ENCODE data around the gene ASB13. TPM values are rescaled to one million over a fixed set of nuclear protein-coding genes. Genes with fewer than 3 reads are reported as not detected.

The ASB13 gene
- total RNA-seq, 2 experiments from 2014 or later, result 4.5 to 6.0 TPM

GRCh38 chr10:5684971-5685763 is 18.8 kb upstream of the ASB13 start:
- DNase-seq, result peak; percentile 68
- Mint-ChIP-seq H3K27ac (peak overlapping the region; percentile 96), H3K27me3 (peaks cover 4% of the 10 kb centered on the region), H3K36me3 (ENCODE audit: low read depth) (peaks cover 8% of the 10 kb centered on the region), H3K9me3 (no peaks in the 10 kb centered on the region), H3K4me1 (peaks cover 56% of the 10 kb centered on the region), H3K4me3 (peak overlapping the region; percentile 95)
- ChIA-PET CTCF (interaction anchor here (0.6 to 1.1 kb wide), 2 partner anchors 8 to 17 kb away, joined by 3 to 4 read pairs; no protein-coding TSS in a partner anchor), POLR2A (interaction anchor here (0.6 kb wide), 1 partner anchor 373 kb away, joined by 6 read pairs; no protein-coding TSS in a partner anchor)

- Mint-ChIP-seq H3K27ac (peak within 1 kb of the TSS; percentile 96), H3K9me3 (no peaks in the 10 kb centered on the region), H3K4me1 (peaks cover 54% of the 10 kb centered on the region), H3K36me3 (ENCODE audit: low read depth) (peaks cover 8% of the 10 kb centered on the region), H3K4me3 (peak within 1 kb of the TSS; percentile 95), H3K27me3 (peaks cover 9% of the 10 kb centered on the region)
- DNase-seq, result peak; percentile 97
- ChIA-PET POLR2A (no interaction called here), CTCF (interaction anchor here (0.6 to 2.2 kb wide), 4 partner anchors 9 to 61 kb away, joined by 3 to 7 read pairs (median 4); no protein-coding TSS in a partner anchor)
Measured at GRCh38 chr10:5684318-5684970, 18.0 kb upstream of the ASB13 start, which contains the start of gene TASOR2. TASOR2 (plus strand) TSS chr10:5684838; CDS start chr10:5720643, 35,805 bp downstream.

- ChIA-PET CTCF (interaction anchor here (1.2 to 2.2 kb wide), 3 partner anchors 18 to 23 kb away, joined by 4 to 7 read pairs (median 7); partner anchors contain the start of gene ASB13), POLR2A (no interaction called here)
- DNase-seq, result no peak
- Mint-ChIP-seq H3K27ac (no peak overlapping the region), H3K4me3 (no peak overlapping the region), H3K9me3 (no peaks in the 10 kb centered on the region), H3K27me3 (peaks cover 12% of the 10 kb centered on the region), H3K4me1 (peaks cover 43% of the 10 kb centered on the region), H3K36me3 (ENCODE audit: low read depth) (peaks cover 2% of the 10 kb centered on the region)
Measured at GRCh38 chr10:5683065-5683464, 16.7 kb upstream of the ASB13 start.

- Mint-ChIP-seq H3K27ac (no peak overlapping the region), H3K36me3 (ENCODE audit: low read depth) (no peaks in the 10 kb centered on the region), H3K27me3 (peaks cover 16% of the 10 kb centered on the region), H3K4me1 (peaks cover 32% of the 10 kb centered on the region), H3K4me3 (no peak overlapping the region), H3K9me3 (no peaks in the 10 kb centered on the region)
- ChIA-PET CTCF (interaction anchor here (0.8 to 2.0 kb wide), 3 partner anchors 11 to 27 kb away, joined by 3 to 7 read pairs (median 4); partner anchors contain the start of gene ASB13), POLR2A (no interaction called here)
- no peak for DNase-seq
Measured at GRCh38 chr10:5681930-5682329, 15.5 kb upstream of the ASB13 start.

- H3K36me3 Mint-ChIP-seq (ENCODE audit: low read depth), result no peaks in the 10 kb centered on the region
- no peak overlapping the region for H3K27ac Mint-ChIP-seq
- no peak overlapping the region for H3K4me3 Mint-ChIP-seq
- H3K27me3 Mint-ChIP-seq, result peaks cover 16% of the 10 kb centered on the region
- DNase-seq, result no peak
- ChIA-PET POLR2A (no interaction called here), CTCF (interaction anchor here (1.0 kb wide), 1 partner anchor 13 kb away, joined by 3 read pairs; no protein-coding TSS in a partner anchor)
- H3K9me3 Mint-ChIP-seq, result peaks cover under 1% of the 10 kb centered on the region
- peaks cover 21% of the 10 kb centered on the region for H3K4me1 Mint-ChIP-seq
Measured at GRCh38 chr10:5679606-5680005, 13.2 kb upstream of the ASB13 start.

GRCh38 chr10:5679037-5679435 is 12.6 kb upstream of the ASB13 start:
- ChIA-PET POLR2A (no interaction called here), CTCF (interaction anchor here (1.0 to 1.7 kb wide), 4 partner anchors 8 to 130 kb away, joined by 3 to 4 read pairs (median 4); no protein-coding TSS in a partner anchor)
- no peak overlapping the region for H3K27ac Mint-ChIP-seq
- H3K27me3 Mint-ChIP-seq, result peaks cover 16% of the 10 kb centered on the region
- H3K4me3 Mint-ChIP-seq, result no peak overlapping the region
- H3K36me3 Mint-ChIP-seq (ENCODE audit: low read depth), result peaks cover under 1% of the 10 kb centered on the region
- peaks cover 15% of the 10 kb centered on the region for H3K4me1 Mint-ChIP-seq
- DNase-seq, result no peak
- H3K9me3 Mint-ChIP-seq, result peaks cover 6% of the 10 kb centered on the region

GRCh38 chr10:5678397-5679036 is 12.1 kb upstream of the ASB13 start:
- H3K27me3 Mint-ChIP-seq, result peaks cover 17% of the 10 kb centered on the region
- no peak overlapping the region for H3K4me3 Mint-ChIP-seq
- H3K36me3 Mint-ChIP-seq (ENCODE audit: low read depth), result peaks cover 2% of the 10 kb centered on the region
- ChIA-PET POLR2A (no interaction called here), CTCF (interaction anchor here (0.8 to 1.7 kb wide), 6 partner anchors 9 to 131 kb away, joined by 3 to 4 read pairs (median 3); no protein-coding TSS in a partner anchor)
- DNase-seq, result no peak
- peaks cover 12% of the 10 kb centered on the region for H3K4me1 Mint-ChIP-seq
- H3K27ac Mint-ChIP-seq, result peak overlapping the region; percentile 4
- peaks cover 8% of the 10 kb centered on the region for H3K9me3 Mint-ChIP-seq

- H3K4me1 Mint-ChIP-seq, result peaks cover 12% of the 10 kb centered on the region
- H3K9me3 Mint-ChIP-seq, result peaks cover 16% of the 10 kb centered on the region
- H3K36me3 Mint-ChIP-seq (ENCODE audit: low read depth), result peaks cover 2% of the 10 kb centered on the region
- H3K4me3 Mint-ChIP-seq, result no peak overlapping the region
- ChIA-PET CTCF (interaction anchor here (1.1 to 2.0 kb wide), 3 partner anchors 24 to 203 kb away, joined by 3 to 4 read pairs (median 3); no protein-coding TSS in a partner anchor), POLR2A (no interaction called here)
- H3K27me3 Mint-ChIP-seq, result peaks cover 16% of the 10 kb centered on the region
- H3K27ac Mint-ChIP-seq, result no peak overlapping the region
- no peak for DNase-seq
Measured at GRCh38 chr10:5670662-5671375, 4.4 kb upstream of the ASB13 start.

GRCh38 chr10:5669604-5670003 is 3.2 kb upstream of the ASB13 start:
- ChIA-PET POLR2A (no interaction called here), CTCF (interaction anchor here (0.6 to 2.0 kb wide), 3 partner anchors 23 to 407 kb away, joined by 3 to 4 read pairs (median 3); no protein-coding TSS in a partner anchor)
- Mint-ChIP-seq H3K27me3 (peaks cover 18% of the 10 kb centered on the region), H3K9me3 (peaks cover 16% of the 10 kb centered on the region), H3K36me3 (ENCODE audit: low read depth) (peaks cover 2% of the 10 kb centered on the region), H3K4me3 (no peak overlapping the region), H3K4me1 (peaks cover 16% of the 10 kb centered on the region), H3K27ac (no peak overlapping the region)
- DNase-seq, result no peak

- no peaks in the 10 kb centered on the region for H3K36me3 Mint-ChIP-seq (ENCODE audit: low read depth)
- H3K4me3 Mint-ChIP-seq, result no peak overlapping the region
- peaks cover 16% of the 10 kb centered on the region for H3K27me3 Mint-ChIP-seq
- ChIA-PET CTCF (interaction anchor here (0.6 kb wide), 1 partner anchor 230 kb away, joined by 3 read pairs; no protein-coding TSS in a partner anchor), POLR2A (no interaction called here)
- H3K27ac Mint-ChIP-seq, result no peak overlapping the region
- H3K4me1 Mint-ChIP-seq, result peaks cover 16% of the 10 kb centered on the region
- no peak for DNase-seq
- peaks cover 8% of the 10 kb centered on the region for H3K9me3 Mint-ChIP-seq
Measured at GRCh38 chr10:5668429-5668828, 2.0 kb upstream of the ASB13 start.

GRCh38 chr10:5666841-5667630 is 641 bp upstream of the ASB13 start:
- Mint-ChIP-seq H3K27ac (peak overlapping the region; percentile 77), H3K4me3 (peak overlapping the region; percentile 84), H3K36me3 (ENCODE audit: low read depth) (no peaks in the 10 kb centered on the region), H3K9me3 (peaks cover under 1% of the 10 kb centered on the region), H3K4me1 (peaks cover 16% of the 10 kb centered on the region), H3K27me3 (peaks cover 14% of the 10 kb centered on the region)
- ChIA-PET CTCF (interaction anchor here (1.2 kb wide), 1 partner anchor 12 kb away, joined by 3 read pairs; no protein-coding TSS in a partner anchor), POLR2A (no interaction called here)
- DNase-seq, result no peak

All from activated CD4-positive, alpha-beta T cell treated with anti-CD3 and anti-CD28 coated beads, Interleukin-2, amount 10 ng/mL, durations not matched to agents 7 days and 5 days (primary cell).